OCI-LY3 (cell line): ENCODE measurements around the gene DPP6.

ENCODE experiments used
- CTCF ChIP-seq: fragments of 200-600, 300-600 bp; sonication (generic); IDR thresholded peaks from 2 replicates; pipeline ENCODE4 v1.5.1; 2014; ENCODE audit warnings: antibody characterized with exemption, low read length, low read depth
- EZH2phosphoT487 ChIP-seq: fragments of 200-600 bp; shearing (Covaris generic); IDR thresholded peaks from 2 replicates; pipeline ENCODE4 v1.6.1; 2018; ENCODE audit warnings: antibody characterized with exemption, mixed run types, low read depth

GRCh38 chr7:154688952-154689351 is 636.8 kb downstream of the DPP6 start:
- TF ChIP-seq EZH2phosphoT487, result no peak
- TF ChIP-seq CTCF, result no peak
